Activated CD8-positive, alpha-beta memory T cell treated with anti-CD3 and anti-CD28 coated beads for 36 hours (primary cell): ENCODE results near the gene ITGB8. TPM values are rescaled to one million over a fixed set of nuclear protein-coding genes. Genes with fewer than 3 reads are reported as not detected.

Source experiments
- CTCF ChIA-PET: fragments of 350-600 bp; sonication (Branson Sonifier 250); formaldehyde crosslinking; loops from one replicate; lab custom pipeline; 2021; ENCODE audit warnings: antibody characterized with exemption; lab: Charles Lee
- POLR2A ChIA-PET: fragments of 350-600 bp; sonication (Branson Sonifier 250); formaldehyde crosslinking; loops from one replicate; lab custom pipeline; 2021; ENCODE audit warnings: antibody characterized with exemption; lab: Charles Lee
- total RNA-seq, 2 experiments: library from RNA; stranded (reverse); gene quantifications; one replicate each; pipeline ENCODE4 v1.2.3, GENCODE V29; 2021

Gene ITGB8
- total RNA-seq, 2 experiments from 2014 or later: 0.02 to 0.04 TPM

DNA sequence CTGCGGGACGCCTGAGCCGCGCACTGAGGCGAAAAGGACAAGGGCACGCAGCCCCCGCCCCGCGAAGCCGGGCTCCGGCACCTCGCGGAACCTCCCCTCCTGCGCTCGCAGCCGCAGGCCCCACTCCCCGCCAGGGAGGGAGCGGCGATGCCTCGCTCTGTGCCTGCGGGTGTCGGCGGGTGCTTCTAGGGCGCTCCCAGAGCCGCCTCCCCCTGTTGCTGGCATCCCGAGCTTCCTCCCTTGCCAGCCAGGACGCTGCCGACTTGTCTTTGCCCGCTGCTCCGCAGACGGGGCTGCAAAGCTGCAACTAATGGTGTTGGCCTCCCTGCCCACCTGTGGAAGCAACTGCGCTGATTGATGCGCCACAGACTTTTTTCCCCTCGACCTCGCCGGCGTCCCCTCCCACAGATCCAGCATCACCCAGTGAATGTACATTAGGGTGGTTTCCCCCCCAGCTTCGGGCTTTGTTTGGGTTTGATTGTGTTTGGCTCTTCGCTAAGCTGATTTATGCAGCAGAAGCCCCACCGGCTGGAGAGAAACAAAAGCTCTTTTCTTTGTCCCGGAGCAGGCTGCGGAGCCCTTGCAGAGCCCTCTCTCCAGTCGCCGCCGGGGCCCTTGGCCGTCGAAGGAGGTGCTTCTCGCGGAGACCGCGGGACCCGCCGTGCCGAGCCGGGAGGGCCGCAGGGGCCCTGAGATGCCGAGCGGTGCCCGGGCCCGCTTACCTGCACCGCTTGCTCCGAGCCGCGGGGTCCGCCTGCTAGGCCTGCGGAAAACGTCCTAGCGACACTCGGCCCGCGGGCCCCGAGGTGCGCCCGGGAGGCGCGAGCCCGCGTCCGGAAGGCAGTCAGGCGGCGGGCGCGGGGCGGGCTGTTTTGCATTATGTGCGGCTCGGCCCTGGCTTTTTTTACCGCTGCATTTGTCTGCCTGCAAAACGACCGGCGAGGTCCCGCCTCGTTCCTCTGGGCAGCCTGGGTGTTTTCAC lies 519 bp downstream of the ITGB8 start:
- ChIA-PET POLR2A (no interaction called here), CTCF (no interaction called here)

GRCh38 chr7:20331910-20332813 lies 1.5 kb downstream of the ITGB8 start:
- CTCF ChIA-PET: no interaction called here
- POLR2A ChIA-PET: no interaction called here

DNA sequence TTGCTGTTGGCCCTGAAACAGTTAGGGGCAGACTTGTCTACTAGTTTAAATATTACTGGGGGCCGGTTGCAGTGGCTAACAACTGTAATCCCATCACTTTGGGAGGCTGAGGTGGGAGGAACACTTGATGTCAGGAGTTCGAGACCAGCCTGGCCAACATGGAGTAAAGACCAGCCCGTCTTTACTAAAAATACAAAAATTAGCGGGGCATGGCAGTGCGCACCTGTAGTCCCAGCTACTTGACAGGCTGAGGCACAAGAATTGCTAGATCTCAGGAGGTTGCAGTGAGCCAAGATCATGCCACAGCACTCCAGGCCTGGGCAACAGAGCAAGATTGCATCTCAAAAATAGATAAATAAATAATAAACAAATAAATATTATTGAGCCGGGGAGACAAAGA lies 7.6 kb downstream of the ITGB8 start:
- ChIA-PET POLR2A (no interaction called here), CTCF (no interaction called here)

GRCh38 chr7:20340839-20341238 lies 10.1 kb downstream of the ITGB8 start:
- CTCF ChIA-PET: no interaction called here

DNA sequence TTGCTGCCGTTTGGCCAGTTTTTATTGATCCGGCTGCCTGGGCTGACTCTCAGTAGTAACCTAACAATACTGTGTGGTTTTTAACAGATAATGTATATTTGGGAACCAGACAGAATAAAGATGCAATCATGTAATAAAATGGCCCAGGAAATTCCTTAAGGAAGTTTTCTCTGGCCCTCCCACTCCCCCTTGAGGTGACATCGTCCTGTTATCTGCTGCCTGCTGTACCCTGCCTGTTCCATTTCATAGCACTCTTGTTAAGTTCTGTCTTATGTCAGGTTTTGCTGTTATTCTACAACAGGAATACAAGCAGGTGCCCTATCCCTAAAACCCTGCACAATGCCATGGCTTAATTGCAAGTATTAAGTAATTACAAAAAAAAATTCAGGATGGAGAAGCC lies 12.5 kb downstream of the ITGB8 start:
- ChIA-PET CTCF (no interaction called here), POLR2A (no interaction called here)

More at GRCh38 chr7:20340839-20341238, 10.1 kb downstream of the ITGB8 start:
- POLR2A ChIA-PET: no interaction called here

- ChIA-PET CTCF (no interaction called here), POLR2A (no interaction called here)
These were observed 13.2 kb downstream of the ITGB8 start for GRCh38 chr7:20343941-20344340.

DNA sequence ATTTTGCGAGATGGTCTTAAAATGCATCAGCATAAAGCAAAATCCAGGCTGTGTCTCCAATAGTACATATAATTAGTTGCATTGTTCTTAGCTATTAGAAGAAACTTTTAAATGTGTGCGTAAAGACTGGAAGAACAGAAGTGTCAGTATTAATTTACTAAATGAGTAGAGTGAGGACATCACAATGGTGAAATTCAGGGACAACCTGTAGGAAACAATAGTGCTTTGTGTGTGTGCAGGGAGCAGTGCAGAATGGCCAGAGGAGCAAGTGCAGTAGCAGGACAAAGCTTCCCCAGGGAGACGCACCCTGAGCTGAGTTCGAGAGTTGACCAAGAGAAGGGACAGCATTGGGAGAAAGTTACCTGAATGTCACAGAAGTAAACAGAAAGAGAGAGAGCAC lies 13.7 kb downstream of the ITGB8 start:
- POLR2A ChIA-PET: no interaction called here
- CTCF ChIA-PET: no interaction called here

- CTCF ChIA-PET: no interaction called here
- POLR2A ChIA-PET: no interaction called here
These were observed 15.9 kb downstream of the ITGB8 start for GRCh38 chr7:20346577-20346976.

- CTCF ChIA-PET: no interaction called here
- POLR2A ChIA-PET: no interaction called here
These were observed 17.0 kb downstream of the ITGB8 start for GRCh38 chr7:20347680-20348079.

GRCh38 chr7:20348125-20348807 lies 17.6 kb downstream of the ITGB8 start:
- ChIA-PET POLR2A (no interaction called here), CTCF (no interaction called here)

- CTCF ChIA-PET: no interaction called here
- POLR2A ChIA-PET: interaction anchor here (0.6 kb wide), 1 partner anchor 9 kb away, joined by 3 read pairs; no protein-coding TSS in a partner anchor
These were observed 19.8 kb downstream of the ITGB8 start for GRCh38 chr7:20350518-20350951.

GRCh38 chr7:20350996-20351692 lies 20.4 kb downstream of the ITGB8 start:
- POLR2A ChIA-PET: interaction anchor here (0.6 kb wide), 1 partner anchor 10 kb away, joined by 3 read pairs; no protein-coding TSS in a partner anchor
- CTCF ChIA-PET: no interaction called here

GRCh38 chr7:20351901-20352300 lies 21.2 kb downstream of the ITGB8 start:
- POLR2A ChIA-PET: no interaction called here
- CTCF ChIA-PET: no interaction called here

GRCh38 chr7:20352573-20353306 lies 22.0 kb downstream of the ITGB8 start:
- CTCF ChIA-PET: no interaction called here
- POLR2A ChIA-PET: no interaction called here

DNA sequence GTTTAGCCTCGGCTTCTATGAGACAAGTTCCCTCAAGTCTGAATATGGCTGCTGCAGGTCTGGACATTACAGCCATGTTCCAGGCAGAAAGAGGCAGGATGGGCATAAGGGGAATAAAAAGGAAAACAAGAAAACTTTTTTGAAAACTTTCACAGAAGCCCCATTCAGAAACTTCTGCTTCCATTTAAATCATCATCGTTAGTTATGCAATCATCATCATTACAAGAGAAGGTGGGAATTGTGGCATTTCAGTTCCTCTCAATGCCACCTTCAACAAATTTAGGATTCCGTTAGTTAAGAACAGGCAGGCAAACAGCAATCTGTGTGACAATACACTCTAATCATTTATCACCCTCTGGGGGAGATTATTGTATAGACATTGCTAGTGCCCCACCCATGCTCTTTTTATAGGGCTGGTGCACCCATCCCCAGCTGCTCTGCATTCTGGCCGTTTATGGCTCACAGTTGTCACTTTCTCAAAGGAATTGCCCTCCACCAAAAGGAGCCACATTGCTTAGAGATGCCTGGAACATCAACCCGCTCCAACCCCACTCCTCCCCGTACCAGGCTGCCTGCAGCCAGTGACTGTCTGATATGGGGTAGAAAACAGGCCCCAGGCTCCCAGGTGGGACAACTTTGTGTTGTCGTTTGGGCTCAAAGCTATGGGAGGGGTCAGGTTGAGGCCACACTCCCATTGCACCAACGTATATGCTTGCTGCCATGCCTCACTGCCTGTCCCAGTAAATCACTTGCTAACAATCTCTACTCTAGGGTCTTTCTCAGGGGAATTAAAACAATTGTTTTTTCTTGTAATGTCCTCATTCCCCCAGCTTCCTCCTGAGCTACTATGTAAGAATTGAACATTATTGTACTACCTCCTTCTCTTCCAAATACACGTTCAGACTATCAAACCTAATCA lies 24.2 kb downstream of the ITGB8 start:
- CTCF ChIA-PET: no interaction called here
- POLR2A ChIA-PET: no interaction called here

DNA sequence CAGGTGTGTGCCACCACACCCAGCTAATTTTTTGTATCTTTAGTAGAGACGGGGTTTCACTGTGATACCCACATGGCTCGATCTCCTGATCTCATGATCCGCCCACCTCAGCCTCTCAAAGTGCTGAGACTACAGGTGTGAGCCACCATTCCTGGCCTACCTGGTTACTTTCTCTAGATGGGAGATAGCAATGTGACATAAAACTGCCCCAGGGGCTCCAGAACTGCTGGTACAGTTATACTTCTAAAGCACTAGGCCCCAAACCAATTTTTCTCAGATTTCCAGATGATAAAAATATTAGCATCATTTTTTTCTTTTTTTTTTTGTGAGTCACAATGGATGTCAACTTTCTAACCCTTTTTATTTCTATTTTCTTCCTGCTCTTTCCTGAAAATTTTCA lies 27.4 kb downstream of the ITGB8 start:
- CTCF ChIA-PET: no interaction called here
- POLR2A ChIA-PET: no interaction called here

DNA sequence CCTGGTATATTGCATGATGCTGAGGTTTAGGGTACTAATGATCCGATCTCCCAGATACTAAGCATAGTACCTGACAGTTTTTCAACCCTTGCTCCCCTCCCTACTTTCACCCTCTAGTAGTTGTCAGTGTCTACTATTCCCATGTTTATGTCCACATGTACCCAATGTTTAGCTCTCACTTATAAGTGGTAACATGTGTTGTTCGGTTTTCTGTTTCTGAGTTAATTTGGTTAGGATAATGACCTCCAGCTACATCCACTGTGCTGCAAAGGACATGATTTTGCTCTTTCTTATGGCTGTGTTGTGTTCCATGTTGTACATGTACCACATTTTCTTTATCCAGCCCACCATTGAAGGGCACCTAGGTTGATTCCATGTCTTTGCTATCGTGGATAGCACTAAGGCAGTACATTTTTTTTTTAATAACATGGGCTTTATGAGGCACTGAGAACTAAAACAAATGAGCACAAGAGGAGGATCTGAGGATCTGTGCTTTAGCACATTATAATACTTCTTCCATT lies 28.1 kb downstream of the ITGB8 start:
- POLR2A ChIA-PET: no interaction called here
- CTCF ChIA-PET: no interaction called here
